HG02610 (cell line): ENCODE data around the gene PPM1G.

ENCODE experiments used
- ATAC-seq: cut with Tn5 transposase; IDR thresholded peaks from one replicate; pipeline ENCODE4 v1.9.1; 2021; ENCODE audit warnings: mild to moderate bottlenecking, moderate library complexity; ENCODE audit not compliant: unreplicated experiment

PPM1G gene

DNA sequence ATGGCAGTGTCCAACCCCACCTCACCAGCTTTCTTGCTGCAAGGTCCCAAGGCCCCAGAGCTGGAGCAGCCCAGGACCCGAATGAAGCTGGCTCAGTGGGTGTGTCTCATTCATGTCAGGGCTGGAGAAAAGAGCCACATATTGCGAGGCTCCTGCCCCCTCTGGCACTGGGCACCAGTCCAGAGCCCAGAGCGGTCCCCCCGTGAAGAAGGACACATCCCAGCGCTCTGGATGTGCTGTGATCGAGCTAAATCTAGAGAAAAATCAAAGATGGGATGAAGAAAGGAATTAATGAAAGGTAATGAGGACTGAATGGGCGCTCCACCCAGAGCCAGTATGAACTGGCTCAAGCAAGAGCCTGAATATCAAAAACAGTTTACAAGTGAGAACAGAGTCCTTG lies 73.2 kb downstream of the PPM1G start:
- ATAC-seq: no peak

DNA sequence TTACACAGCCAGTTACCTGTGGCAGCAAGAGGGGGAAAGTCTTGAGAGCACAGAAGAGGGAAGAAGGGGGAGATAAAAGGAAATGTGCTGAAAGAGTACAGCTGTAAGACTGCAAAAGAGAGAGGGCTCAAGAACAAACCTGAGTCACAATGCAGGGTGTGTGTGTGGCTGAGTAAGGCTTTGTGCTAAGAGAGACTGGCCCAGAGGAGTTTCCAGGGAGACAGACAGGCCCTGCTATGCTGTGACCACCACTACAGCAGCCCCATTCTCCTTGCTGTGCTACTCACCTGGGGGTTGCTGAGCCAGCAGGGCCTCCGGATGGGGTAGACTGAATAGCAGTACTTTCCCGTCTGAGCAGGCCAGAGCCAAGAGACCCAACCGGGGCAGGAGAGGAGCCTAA lies 74.1 kb downstream of the PPM1G start:
- ATAC-seq: no peak
